MM.1S (cell line): ENCODE results near the gene KCNC3.

ENCODE experiments used
- DNase-seq: peaks from one replicate; pipeline ENCODE4 v3.0.0-alpha.2; 2015
- H2AFZ ChIP-seq: fragments of 300-600 bp; sonication (generic); 2 replicates; pipeline ENCODE4 v1.6.0; 2016; ENCODE audit warnings: antibody characterized with exemption, low read length
- H3F3A ChIP-seq: fragments of 300-600 bp; sonication (generic); 2 replicates; pipeline ENCODE4 v1.6.1; 2016; ENCODE audit warnings: mild to moderate bottlenecking, antibody characterized with exemption, low read length, moderate library complexity, mixed read lengths; ENCODE audit not compliant: insufficient read depth
- H3K27ac ChIP-seq: fragments of 300-600 bp; sonication (generic); 2 replicates; pipeline ENCODE4 v1.5.1; 2016; ENCODE audit warnings: mild to moderate bottlenecking, low read length
- H3K27me3 ChIP-seq: fragments of 300-600 bp; sonication (generic); replicated peaks from 2 replicates; pipeline ENCODE4 v1.6.0; 2016; ENCODE audit warnings: low read length; ENCODE audit not compliant: insufficient read depth
- H3K36me3 ChIP-seq: fragments of 300-600 bp; sonication (generic); replicated peaks from 2 replicates; pipeline ENCODE4 v1.6.1; 2016; ENCODE audit warnings: mild to moderate bottlenecking, low read length, mixed read lengths; ENCODE audit not compliant: insufficient read depth
- H3K4me1 ChIP-seq: fragments of 300-600 bp; sonication (generic); 2 replicates; pipeline ENCODE4 v1.6.1; 2016; ENCODE audit warnings: low read length, mixed read lengths
- H3K4me2 ChIP-seq: fragments of 300-600 bp; sonication (generic); 2 replicates; pipeline ENCODE4 v1.6.0; 2016; ENCODE audit warnings: low read depth, low read length
- H3K4me3 ChIP-seq: fragments of 300-600 bp; sonication (generic); 2 replicates; pipeline ENCODE4 v1.5.1; 2016; ENCODE audit warnings: low read length, mixed read lengths
- H3K79me2 ChIP-seq: fragments of 300-600 bp; sonication (generic); 2 replicates; pipeline ENCODE4 v1.6.1; 2016; ENCODE audit warnings: mixed run types, low read length, mixed read lengths
- H3K9ac ChIP-seq: fragments of 300-600 bp; sonication (generic); 2 replicates; pipeline ENCODE4 v1.6.1; 2016; ENCODE audit warnings: low read length, mixed read lengths
- H3K9me2 ChIP-seq: fragments of 300-600 bp; sonication (generic); replicated peaks from 2 replicates; pipeline ENCODE4 v1.6.1; 2016; ENCODE audit warnings: mild to moderate bottlenecking, low read length, mixed read lengths; ENCODE audit not compliant: insufficient read depth
- H3K9me3 ChIP-seq: fragments of 300-600 bp; sonication (generic); replicated peaks from 2 replicates; pipeline ENCODE4 v1.6.1; 2016; ENCODE audit warnings: mild to moderate bottlenecking, low read length, mixed read lengths; ENCODE audit not compliant: insufficient read depth
- H4K20me1 ChIP-seq: fragments of 300-600 bp; sonication (generic); 2 replicates; pipeline ENCODE4 v1.6.1; 2016; ENCODE audit warnings: mild to moderate bottlenecking, low read length, moderate library complexity, mixed read lengths; ENCODE audit not compliant: insufficient read depth
- EZH2 ChIP-seq: fragments of 300-600 bp; sonication (generic); optimal IDR thresholded peaks from 2 replicates; pipeline ENCODE3; 2017; ENCODE audit warnings: low read depth, mild to moderate bottlenecking, antibody characterized with exemption, low read length, mixed read lengths
- EZH2phosphoT487 ChIP-seq: fragments of 300-600 bp; sonication (generic); IDR thresholded peaks from 2 replicates; pipeline ENCODE4 v1.6.1; 2018; ENCODE audit warnings: antibody characterized with exemption, low read length
- TF ChIP-seq, protein P1 (sequence below): fragments of 300-600 bp; sonication (generic); IDR thresholded peaks from 2 replicates; pipeline ENCODE4 v1.5.1; 2016; ENCODE audit warnings: antibody characterized with exemption, low read length, mixed read lengths

KCNC3 gene

GRCh38 chr19:50325310-50326100 is 3.7 kb downstream of the KCNC3 start:
- Histone ChIP-seq H2AFZ (no peak overlapping the region), H3K9ac (no peak overlapping the region), H3K27ac (no peak overlapping the region), H3K4me1 (no peaks in the 10 kb centered on the region), H3K36me3 (no peaks in the 10 kb centered on the region), H3K79me2 (no peaks in the 10 kb centered on the region), H3K4me3 (no peak overlapping the region), H3K27me3 (peaks cover 54% of the 10 kb centered on the region), H4K20me1 (no peaks in the 10 kb centered on the region), H3K9me3 (no peaks in the 10 kb centered on the region), H3F3A (no peaks in the 10 kb centered on the region), H3K4me2 (no peak overlapping the region; the same call in 1 of the 2 replicates), H3K9me2 (no peaks in the 10 kb centered on the region)
- TF ChIP-seq EZH2 (no peak), EZH2phosphoT487 (no peak)
- TF ChIP-seq, protein P1, sequence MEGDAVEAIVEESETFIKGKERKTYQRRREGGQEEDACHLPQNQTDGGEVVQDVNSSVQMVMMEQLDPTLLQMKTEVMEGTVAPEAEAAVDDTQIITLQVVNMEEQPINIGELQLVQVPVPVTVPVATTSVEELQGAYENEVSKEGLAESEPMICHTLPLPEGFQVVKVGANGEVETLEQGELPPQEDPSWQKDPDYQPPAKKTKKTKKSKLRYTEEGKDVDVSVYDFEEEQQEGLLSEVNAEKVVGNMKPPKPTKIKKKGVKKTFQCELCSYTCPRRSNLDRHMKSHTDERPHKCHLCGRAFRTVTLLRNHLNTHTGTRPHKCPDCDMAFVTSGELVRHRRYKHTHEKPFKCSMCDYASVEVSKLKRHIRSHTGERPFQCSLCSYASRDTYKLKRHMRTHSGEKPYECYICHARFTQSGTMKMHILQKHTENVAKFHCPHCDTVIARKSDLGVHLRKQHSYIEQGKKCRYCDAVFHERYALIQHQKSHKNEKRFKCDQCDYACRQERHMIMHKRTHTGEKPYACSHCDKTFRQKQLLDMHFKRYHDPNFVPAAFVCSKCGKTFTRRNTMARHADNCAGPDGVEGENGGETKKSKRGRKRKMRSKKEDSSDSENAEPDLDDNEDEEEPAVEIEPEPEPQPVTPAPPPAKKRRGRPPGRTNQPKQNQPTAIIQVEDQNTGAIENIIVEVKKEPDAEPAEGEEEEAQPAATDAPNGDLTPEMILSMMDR = no peak
- peak; percentile 68 for DNase-seq

DNA sequence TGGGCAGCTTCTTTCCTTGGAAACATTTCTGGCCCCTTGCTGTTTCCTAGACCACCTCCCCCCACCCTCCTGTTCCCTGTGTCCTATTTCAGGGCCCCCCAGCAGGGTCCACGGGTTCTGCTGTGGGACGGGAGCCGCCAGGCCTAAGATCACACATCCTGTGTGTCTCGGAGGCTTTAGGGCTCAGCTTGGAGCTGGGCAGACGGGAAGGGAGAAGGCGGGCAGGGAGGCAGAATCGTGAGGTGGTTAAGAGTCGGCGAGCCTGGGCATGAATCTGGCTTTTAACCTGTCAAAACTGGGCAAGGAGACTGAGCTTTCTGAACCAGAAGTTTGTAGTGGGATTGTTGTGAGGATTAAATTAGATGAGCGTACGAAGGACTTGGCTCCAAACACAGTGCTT is 4.8 kb downstream of the KCNC3 start:
- no peak overlapping the region for H3K27ac ChIP-seq
- no peak for DNase-seq

DNA sequence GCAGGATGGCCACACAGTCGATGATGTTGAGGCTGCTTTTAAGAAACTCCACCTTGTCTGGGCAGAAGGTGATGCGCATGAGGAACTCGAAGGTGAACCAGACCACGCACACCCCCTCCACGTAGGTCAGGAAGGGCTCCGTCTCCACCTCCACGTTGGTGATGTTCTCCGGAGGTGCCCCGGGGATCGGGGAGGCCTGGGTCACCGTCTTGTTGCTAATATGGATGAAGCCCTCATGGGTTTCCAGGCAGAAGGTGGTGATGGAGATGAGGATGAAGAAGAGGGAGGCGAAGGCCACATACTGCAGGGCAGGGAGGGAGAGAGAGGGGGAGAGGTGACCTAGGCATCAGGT is 5.4 kb downstream of the KCNC3 start:
- Histone ChIP-seq H3K4me3 (no peak overlapping the region), H4K20me1 (no peaks in the 10 kb centered on the region), H3K79me2 (no peaks in the 10 kb centered on the region), H3F3A (no peaks in the 10 kb centered on the region), H3K9ac (no peak overlapping the region), H3K4me2 (no peak overlapping the region), H3K27me3 (peaks cover 56% of the 10 kb centered on the region), H3K9me2 (no peaks in the 10 kb centered on the region), H3K27ac (no peak overlapping the region), H3K9me3 (no peaks in the 10 kb centered on the region), H3K4me1 (no peaks in the 10 kb centered on the region), H2AFZ (no peak overlapping the region), H3K36me3 (no peaks in the 10 kb centered on the region)
- DNase-seq = no peak
- TF ChIP-seq EZH2phosphoT487 (no peak), EZH2 (no peak)
- TF ChIP-seq, protein P1 = no peak

More for the DNA sequence above, 4.8 kb downstream of the KCNC3 start:
- Histone ChIP-seq H3K36me3 (no peaks in the 10 kb centered on the region), H3K4me3 (no peak overlapping the region), H3K79me2 (no peaks in the 10 kb centered on the region), H3K4me1 (no peaks in the 10 kb centered on the region), H4K20me1 (no peaks in the 10 kb centered on the region), H3K9me3 (no peaks in the 10 kb centered on the region), H3F3A (no peaks in the 10 kb centered on the region), H3K9me2 (no peaks in the 10 kb centered on the region), H3K27me3 (peaks cover 50% of the 10 kb centered on the region), H3K9ac (no peak overlapping the region), H2AFZ (no peak overlapping the region), H3K4me2 (no peak overlapping the region)
- TF ChIP-seq, protein P1 = no peak
- TF ChIP-seq EZH2phosphoT487 = no peak
- no peak for TF ChIP-seq EZH2
